Right renal pelvis (tissue), 4 donors: ENCODE data around the gene NEB. TPM values are rescaled to one million over a fixed set of nuclear protein-coding genes. Genes with fewer than 3 reads are reported as not detected.
"Not testable (repeated sequence)": the region's sequence is repeated elsewhere in the genome, so short reads cannot be mapped to it uniquely, and the experiment has no call there.

Source experiments
- DNase-seq, 4 donors: peaks; one replicate each; pipeline ENCODE4 v3.0.0-alpha.2; 2013; ENCODE audit warnings: low read depth in 4 of 4, low spot score in 3 of 4, missing footprints in 1 of 4
- polyA plus RNA-seq, 4 donors: library from polyadenylated mRNA; unstranded; fragments of 120-200 nt; gene quantifications; one replicate each; pipeline ENCODE4 v1.2.1, GENCODE V29; 2013; ENCODE audit not compliant: insufficient read length in 4 of 4

NEB gene
- polyA plus RNA-seq, 4 donors = 7.9 to 16.6 (median 11.9) TPM

DNA sequence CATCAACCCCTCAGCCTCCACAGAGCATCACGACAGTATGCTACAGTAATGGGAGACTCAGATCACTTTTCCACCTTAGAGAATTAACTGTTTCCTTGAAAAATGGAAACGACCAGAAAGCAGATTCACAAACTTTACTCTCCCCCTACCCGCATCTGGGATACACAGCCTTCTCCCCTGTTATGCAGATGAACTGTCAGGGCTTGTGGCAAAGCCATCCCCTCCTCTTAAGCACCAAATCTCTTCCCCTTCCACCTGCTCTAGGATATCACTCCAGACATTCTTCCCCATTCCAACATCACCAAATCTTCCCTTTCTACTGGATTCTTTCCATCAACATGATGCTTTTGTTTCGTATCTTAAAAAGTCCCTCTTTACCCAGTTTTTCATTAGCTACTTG lies 26.4 kb downstream of the NEB start:
- no peak for DNase-seq

DNA sequence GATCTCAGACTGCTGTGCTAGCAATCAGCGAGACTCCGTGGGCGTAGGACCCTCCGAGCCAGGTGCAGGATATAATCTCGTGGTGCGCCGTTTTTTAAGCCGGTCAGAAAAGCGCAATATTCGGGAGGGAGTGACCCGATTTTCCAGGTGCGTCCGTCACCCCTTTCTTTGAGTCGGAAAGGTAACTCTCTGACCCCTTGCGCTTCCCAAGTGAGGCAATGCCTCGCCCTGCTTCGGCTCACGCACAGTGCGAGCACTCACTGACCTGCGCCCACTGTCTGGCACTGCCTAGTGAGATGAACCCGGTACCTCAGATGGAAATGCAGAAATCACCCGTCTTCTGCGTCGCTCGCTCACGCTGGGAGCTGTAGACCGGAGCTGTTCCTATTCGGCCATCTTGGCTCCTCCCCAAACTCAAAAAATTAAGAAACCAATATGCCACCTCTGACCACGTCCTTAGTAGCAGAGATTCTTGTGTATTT lies 29.8 kb downstream of the NEB start:
- DNase-seq = not testable (repeated sequence)

DNA sequence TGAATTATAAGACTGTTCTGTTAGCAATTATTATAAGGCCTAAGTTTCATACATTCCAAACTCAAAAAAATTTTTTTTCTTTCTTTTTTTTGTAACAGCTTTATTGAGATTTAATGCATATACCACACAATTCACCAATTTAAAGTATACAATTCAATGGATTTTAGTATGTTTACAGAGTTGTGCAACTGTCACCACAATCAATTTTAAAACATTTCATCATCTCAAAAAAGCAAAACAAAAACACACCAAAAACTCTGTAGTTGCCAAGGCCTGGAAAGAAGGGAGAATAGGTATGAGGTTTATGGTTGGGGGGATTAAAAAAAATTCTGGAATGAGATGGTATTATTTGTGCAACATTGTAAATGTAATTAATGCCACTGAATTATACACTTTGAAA lies 36.1 kb downstream of the NEB start:
- not testable (repeated sequence) for DNase-seq

DNA sequence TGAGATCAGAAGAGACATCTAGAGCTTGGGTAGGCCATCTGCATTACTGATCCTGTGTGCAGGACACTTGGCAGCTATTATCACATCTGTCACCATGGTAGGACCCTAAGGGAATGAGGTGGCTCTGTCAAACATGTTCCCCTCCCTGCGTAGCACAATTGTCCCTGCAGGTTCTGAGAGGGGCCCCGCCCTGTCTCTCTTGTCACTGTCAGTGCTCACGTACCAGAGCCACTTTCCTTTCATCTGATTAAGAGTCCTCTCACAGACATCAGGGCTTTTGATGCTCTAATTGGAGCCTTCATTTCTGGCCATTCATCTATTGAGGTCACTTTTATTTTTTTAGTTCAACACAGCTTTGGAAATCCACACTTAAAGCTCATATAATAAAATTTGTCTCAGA lies 38.5 kb downstream of the NEB start:
- no peak for DNase-seq

DNA sequence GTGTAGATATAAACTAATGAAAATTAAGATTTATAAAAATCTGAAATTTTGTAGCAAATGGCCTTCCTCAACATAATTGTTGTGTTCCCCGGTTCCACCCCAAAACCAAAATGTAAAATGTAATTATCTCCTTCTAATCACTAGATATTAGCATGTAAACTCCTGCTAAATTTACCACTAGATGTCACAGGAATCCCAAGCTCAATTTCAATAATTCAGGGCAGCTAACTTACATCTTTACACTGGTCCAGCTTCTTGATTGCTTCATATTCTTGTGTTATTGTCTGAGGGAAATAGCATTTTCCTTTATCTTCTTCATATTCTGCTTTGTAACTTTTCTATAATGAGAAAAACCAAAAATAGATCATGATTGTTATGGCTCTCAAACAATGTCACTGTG lies 42.6 kb downstream of the NEB start:
- no peak for DNase-seq

DNA sequence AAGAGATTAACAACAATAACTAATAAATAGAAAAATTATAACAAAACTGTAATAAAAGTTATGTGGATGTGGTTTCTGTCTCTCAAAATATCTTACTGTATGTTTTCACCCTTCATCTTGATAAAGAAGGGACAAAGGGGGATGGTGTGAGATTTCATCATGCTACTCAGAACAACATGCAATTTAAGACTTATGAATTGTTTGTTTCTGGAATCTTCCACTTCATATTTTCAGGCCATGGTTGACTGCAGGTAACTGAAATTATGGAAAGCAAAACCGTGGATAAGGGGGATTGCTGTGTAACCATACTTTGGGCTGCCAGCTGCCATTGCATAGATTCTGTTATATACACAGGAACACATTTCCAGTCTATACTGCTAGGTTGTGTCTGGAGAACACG lies 45.6 kb downstream of the NEB start:
- DNase-seq = no peak

DNA sequence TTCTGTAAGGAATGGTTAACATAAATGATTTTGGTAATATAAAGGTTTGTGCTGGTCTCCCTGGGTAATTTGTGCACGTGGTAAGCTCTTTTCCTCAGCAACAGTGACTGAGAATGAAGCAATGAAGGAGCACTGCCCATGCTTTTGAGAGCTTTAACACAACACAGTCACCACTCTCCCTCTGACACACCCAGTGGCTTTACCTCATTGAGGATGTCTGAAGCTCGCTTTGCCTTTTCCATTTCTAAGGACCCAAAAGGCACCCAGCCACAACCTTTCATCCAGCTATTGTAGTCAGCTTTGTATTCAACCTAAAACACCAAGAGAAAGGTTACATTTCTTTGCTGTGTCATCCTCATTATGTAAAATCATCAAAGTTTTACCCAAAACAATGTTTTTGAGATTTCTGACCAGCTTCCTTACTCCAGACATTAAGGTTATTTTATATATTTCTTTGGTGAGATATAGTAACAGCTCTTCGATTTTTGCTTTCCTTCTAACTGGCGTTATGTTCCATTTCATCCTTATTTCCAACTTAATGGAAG lies 51.7 kb downstream of the NEB start:
- no peak for DNase-seq

DNA sequence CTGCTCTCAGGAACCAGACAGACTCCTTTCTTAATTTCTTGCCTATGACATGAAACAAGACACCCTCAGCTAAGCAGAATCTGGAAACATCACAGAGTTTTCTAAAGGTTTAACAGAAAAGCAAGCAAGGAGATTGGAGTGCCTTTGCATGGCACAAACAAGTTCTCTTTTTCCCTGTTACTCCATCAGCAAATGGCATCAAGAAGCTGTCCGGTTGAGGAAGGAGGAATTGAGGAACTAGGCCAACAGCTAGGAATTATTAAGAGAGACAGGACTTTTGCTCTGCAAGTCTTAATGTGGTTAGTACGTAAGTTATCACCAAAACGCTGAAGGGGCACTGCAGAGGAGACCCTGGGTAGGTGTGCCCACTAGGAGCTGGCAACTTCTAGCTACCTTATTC lies 53.2 kb downstream of the NEB start:
- no peak for DNase-seq

DNA sequence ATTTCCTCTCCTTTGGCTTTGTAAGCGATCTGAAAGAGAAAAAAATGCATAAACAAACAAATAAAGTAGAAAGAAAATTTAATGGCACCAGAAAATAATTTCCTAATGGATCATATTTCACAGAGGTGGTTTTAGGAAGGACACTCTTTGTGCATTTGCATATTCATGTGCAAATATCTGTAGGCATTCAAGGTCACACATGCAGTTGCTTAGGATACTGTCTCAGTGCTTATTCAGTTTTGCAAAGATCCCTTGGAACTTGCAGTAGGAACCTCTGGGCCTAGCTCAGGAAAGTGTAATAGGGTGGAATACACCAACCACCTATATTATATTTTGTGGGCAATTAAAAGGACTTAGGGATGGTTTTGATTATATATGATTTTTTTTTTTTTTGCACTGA lies 54.3 kb downstream of the NEB start:
- no peak for DNase-seq

DNA sequence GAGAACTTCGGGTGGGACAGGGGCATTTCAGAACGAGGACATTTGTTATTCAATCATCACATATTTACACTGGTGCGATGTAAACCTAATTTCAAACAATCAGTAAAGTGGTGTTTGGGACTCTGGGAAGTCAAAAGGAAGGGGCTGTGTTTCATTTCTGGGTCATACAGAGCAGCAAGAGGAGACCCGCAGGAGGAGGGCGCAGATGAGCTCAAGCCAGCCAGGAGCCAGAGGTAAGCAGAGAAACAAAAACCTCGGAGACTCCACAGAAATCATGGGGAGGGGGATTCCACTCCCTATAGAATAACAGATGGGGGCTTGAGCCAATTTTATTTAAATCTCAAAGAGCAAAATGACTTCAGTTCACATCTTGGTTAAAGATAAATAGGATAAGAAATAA lies 55.4 kb downstream of the NEB start:
- DNase-seq = no peak

DNA sequence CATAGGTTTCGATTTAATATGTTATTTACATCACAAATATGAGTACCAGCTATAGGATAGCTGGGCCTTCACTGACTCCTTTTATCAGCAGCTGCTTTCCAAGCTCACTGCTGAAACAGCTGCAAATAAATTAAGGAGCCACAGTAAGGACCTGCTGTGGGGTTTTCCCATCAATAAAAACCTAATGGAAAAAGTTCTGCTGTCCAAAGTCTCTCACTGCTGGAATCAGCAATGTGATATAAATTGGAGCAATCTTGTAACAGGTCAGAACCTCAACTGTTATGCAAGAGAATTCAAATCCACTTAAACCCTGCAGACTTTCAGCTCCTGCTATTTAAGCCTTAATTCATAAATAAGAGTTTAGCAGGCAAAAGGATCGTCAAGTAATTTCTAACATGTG lies 61.3 kb downstream of the NEB start:
- DNase-seq = no peak

DNA sequence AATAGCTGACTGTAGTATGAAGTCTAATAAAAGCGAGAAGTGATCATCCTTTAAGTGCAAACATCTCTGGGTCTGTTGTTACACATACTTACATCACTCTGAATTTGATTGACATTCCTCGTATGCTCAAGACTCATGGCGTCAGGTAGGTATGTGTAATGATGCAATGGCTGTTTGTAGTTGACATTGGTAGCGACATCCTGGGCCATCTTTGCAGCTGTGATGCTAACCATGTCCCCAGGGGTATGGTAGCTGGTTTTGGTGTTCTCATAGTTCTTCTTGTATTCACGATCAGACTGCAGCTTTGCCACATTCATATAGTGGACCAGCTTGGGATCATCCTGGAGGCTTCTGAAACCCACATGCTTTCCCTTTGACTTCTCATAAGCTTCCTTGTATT lies 62.0 kb downstream of the NEB start:
- DNase-seq = no peak

DNA sequence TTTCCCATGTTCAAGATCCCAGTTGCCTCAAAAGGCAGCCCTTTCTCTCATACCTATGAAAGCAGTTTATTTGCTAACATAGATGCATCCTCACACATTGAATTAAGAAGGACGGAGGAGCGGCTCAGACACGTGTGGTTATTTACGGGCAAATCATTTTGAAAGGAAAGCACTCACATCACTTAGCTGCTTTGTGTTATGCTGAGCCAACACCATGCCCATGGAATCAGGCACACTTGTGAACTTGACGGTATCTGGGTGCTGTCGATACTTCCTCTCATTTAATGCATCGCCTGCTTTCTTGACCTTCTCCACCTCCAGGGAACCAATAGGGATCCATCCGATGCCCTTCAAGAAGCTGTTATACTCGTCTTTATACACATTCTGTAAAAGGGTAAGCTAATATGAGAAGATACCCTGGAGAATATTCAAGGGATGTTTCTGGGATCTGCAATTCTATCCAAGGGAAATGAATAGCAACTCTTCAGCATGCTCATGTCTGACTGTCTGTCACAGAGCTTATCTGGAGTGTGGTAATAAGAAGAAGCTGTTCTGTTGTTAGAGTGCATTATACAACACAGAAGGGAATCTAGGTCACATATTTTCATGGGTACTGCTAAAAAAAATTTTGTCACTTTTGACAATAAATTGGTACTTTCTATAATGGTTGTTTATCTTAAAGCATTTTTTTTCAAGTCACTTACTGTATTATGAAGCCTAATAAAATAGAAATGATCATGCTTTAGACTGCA lies 63.3 kb downstream of the NEB start:
- DNase-seq = no peak

DNA sequence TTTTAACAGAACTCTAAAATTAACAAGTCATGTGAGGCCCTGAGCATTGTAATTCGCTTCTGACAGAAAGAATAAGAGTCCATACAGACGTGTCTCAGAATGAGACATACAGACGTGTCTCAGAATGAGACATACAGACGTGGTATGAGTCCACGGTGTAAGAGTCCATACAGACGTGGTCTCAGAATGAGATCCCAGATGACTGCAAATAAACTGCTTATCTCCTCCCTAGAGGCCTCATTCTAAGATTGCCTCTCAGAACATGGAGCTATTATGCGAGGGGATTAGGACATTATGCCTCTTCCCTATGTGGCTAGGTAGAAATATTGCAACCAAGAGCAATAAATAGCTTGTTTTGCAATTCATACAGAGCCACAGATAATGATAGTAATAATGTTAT lies 63.9 kb downstream of the NEB start:
- DNase-seq = no peak

DNA sequence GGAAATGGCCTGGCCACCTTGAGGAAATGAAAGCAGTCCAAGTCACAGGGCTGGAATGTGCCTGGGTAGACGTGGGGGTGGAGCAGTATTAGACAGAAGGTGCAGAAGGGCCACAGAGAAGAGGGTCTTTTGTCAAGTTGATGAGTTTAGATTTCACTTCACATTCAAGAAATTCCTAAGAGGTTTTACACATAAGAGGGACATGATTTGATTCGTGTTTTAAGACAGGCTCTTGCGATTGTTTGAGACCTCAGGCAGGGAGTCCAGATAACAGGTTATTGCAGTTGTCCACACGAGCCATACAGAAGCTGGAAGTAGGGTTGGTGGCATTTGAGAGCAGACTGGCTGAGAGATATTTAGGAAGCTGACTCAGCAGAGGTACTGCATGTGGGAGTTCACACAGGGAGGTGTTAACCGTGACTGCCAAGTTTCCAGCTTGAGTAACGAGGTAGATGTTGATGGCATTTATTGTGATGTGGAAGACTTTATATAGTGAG lies 64.6 kb downstream of the NEB start:
- DNase-seq = no peak

DNA sequence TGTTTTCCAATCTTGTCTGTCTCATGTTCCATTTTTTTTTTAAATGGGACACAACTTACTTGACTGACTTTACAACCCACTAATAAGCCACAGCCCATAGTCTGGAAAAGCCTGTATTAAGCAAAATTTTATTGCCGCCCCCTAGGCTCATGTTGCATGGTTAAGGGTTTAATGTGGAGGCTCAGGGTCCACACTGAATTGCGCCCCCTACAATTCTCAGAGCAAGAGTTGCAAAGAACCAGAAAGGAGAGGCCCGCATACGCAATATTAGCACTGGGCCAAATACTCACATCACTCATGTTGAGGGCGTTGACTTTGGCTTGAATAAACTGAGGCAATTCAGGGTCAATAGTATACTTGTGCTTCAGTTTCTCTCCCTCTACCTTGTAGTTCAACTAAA lies 65.5 kb downstream of the NEB start:
- no peak for DNase-seq

DNA sequence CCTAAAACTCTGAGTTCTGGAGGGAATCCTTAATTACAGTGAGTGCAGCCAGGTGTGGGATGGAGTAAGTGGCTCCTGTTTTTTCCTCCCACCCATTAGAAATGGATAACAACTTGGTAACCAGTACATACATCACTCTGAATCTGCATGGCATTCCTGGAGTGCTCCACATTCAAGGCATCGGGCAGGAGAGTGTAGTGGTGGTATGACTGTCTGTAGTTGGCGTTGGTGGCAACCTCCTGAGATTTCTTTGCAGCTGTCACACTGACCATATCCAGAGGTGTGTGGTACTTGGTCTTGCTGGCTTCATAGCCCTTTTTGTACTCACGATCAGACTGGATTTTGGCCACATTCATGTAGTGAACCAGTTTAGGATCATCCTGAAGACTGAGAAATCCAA lies 68.3 kb downstream of the NEB start:
- DNase-seq = no peak

DNA sequence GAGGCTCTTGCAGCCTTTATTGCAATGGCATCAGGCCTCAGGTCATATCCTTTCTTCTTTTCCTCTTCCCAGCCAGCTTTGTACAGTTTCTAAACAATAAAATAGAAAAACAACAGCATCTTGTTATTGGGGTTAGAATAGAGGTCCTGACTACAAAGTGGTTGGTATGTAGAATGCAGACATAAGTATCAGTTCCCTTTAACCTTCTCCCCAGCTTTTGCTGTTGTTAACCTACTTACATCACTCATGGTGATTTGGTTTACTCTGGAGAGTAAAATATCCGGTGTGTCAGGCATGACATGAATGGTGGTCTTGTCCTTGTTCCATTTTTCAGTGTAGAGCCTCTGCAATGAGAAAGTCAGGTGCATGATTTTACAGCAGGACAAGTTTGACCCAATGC lies 69.8 kb downstream of the NEB start:
- DNase-seq = no peak

DNA sequence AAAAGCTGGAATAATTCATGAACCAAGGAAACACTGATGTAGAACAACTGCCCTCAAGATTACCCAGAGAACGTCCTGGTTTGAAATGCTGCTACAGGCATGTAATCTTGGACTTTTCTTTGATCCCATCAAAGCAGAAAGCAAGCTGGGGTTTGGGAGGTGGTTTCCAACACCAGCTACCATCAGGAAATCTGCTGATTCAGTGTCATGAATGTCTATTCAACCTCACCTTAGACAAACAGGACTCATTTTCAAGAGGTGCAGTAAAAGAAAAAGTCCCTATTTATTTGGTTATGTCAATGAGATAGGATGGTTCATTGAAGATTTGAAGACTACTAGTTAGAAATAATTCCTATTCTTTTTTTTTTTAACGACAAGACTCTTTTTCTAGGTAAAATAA lies 72.7 kb downstream of the NEB start:
- no peak for DNase-seq

DNA sequence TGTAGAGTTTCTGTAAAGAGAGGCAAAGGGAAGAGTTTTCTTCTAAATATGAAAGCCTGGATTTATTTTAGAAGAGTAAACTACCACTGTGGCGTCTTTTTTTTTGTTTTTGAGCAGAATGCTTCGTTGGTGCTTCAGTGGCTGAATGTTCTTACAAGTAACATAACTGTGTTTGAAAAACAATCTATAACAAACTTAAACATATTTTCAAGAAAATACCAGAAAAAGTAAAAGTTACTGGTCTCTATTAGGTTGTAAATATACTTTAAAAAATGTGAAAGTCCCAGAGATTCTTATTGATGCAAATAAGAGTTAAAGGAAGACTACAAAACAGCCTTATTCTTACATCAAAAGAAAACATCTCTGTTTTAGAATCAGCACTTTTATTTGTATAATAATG lies 76.2 kb downstream of the NEB start:
- no peak for DNase-seq

DNA sequence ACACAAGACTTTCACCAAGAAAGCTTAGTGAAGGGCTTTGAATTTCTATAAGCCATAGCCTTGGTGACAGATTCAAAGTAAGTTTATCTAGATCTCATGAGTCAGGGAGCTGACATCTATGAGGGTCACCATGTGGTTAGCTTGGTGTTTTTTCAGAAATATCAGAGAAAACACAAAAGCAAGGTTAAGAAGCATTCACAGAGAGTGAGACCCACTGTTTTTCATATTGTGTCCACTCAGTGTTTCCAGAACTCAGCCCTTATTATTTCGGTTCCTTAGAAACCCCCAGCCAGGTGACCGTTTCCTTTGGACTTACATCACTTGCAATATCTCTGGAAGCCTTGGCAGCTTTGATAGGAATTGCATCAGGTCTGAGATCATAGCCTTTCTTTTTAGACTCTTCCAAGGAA lies 76.6 kb downstream of the NEB start:
- DNase-seq = no peak

DNA sequence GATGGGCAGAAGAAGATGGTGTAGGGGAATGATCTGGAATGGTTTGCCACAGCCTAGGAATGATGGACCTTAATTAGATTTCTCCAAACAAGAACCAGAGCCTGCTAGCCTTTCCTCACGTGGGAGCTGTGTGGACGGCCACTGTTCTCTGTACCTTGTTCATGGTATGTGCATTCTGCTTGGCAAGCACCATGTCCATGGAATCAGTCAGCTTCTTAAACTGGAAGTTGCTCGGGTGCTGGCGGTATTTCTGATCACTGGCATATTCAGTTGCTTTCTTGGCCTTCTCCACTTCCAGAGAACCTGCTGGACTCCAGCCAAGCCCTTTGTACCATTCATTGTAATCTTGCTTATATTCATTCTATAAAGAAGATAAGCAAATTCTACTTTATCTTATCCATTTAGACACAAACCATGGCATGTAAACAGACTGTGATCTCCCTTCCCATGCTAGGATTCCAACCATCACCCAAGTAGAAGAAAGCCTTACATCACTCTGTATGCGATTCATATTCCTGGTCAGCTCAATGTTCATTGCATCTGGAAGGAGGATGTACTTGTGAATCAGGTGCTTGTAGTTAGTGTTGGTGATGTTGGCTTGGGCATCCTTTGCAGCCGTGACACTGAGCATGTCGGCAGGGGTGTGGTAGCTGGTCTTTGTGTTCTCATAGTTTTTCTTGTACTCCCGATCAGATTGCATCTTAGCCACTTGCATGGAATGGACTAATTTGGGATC lies 78.4 kb downstream of the NEB start:
- no peak for DNase-seq
